GM21528 (cell line): ENCODE data around the gene SMR3B.
A peak's percentile ranks its signal among the peaks of the same experiment; 100 is the strongest.

ENCODE experiments used
- ATAC-seq: cut with Tn5 transposase; IDR thresholded peaks from one replicate; pipeline ENCODE4 v1.9.1; 2021; ENCODE audit warnings: mild to moderate bottlenecking, moderate library complexity; ENCODE audit not compliant: unreplicated experiment, low FRiP score

The SMR3B gene

DNA sequence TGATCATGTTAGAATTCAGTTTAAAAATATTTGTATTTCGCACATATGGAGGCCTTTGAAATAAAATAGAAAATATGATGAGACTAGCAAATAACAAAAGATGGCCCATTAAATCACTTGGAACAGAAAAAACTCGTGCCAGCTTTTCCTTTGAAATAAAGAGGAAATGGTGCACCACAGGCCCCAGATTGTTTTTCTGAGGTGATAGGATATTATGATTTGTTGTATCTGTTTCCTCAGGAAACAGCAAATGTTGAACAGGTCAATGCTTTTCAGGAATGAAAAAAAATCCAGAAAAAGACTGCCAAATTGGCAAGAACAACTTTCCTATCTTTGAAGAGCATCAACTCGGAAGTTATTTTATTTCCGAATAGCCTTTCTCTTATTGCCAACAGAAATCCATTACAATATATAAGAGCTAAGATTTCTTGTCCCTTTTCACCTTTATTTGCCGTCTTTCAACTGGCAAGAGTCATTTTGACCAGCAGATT lies at the start of gene SMR3B:
Gene SMR3B, plus strand, starts transcription at position 441 of the 491 bp plus-strand sequence. CDS start 1,380 bp downstream, outside the sequence.
- ATAC-seq = no peak

DNA sequence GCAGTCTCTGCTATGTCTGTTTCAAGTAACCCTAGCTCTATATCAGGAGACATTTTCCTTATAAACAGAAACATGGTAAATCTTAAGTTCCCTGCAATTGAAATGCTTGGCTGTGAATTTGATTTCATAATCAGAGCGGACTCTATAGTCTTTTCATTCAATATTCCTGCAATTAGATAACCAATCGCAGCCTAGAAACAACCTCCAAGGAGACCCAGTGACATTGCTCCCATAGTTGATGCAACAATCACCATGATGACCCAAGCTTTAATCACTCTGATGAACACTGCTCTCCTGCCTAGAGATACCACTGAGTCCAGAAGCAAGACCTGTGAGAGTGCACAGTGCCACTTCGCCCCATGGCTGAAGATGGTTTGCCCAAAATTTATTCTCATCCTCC lies 48.2 kb upstream of the SMR3B start, which contains the start of gene CABS1:
Gene CABS1, plus strand, starts transcription at position 301 of the 400 bp plus-strand sequence. Its CDS starts 59 bp downstream, at position 360.
- no peak for ATAC-seq

DNA sequence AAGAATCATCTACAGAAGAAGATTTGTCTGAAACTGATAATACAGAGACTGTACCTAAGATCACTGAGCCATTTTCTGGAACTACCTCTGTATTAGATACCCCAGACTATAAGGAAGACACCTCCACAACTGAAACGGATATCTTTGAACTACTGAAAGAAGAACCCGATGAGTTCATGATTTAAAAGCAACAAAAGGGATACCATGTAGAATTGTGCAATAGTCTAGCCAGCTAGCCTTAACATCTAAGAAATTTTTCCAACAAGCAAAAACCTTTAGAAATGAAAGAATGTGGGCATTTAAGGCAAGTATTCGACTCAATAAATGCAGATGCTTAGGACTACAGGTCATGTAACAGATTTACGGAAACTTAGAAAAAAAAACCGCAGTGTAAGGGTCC lies 46.9 kb upstream of the SMR3B start:
- no peak for ATAC-seq

DNA sequence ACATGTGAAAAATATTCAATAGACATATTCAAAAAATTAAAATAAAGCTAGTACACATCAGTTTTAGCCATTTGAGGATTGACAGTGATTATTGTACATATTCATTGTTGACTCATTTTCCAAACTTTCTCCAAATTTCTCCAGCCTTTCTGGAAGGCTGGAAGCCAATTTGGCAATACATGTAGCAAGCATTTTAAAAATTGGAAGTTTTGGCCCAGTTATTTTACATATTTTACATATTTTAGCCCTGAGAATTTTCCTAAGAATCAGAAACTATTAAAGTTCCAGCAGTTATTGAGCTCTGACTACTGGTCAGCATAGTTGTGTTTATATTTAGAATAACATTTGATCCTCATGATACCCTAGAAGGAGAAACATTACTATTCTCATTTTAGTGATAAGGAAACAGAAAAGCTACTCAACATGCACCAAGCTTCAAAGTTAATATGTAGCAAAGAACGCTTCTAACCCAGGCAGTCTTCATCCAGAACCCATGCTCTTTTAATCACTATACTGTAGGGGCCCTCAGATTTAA lies 45.0 kb upstream of the SMR3B start:
- no peak for ATAC-seq

DNA sequence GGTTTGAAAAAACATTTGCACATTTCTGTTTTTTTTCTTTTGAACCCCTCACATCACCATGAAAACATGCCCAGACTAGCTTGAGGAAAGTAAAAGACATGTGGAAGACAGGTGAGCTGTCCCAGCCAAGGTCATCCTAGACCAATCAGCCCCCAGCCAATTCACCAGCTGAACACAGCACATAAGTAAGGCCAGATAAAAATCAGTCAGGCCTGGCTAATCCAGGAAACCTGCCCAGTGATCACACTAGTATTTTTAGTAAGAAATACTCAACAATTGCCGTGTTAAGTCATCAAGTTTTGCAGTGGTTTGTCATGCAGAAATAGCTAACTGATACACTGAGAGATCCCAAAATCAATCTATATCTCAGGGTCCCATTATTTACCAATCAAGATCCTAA lies 26.7 kb upstream of the SMR3B start:
- ATAC-seq = no peak

DNA sequence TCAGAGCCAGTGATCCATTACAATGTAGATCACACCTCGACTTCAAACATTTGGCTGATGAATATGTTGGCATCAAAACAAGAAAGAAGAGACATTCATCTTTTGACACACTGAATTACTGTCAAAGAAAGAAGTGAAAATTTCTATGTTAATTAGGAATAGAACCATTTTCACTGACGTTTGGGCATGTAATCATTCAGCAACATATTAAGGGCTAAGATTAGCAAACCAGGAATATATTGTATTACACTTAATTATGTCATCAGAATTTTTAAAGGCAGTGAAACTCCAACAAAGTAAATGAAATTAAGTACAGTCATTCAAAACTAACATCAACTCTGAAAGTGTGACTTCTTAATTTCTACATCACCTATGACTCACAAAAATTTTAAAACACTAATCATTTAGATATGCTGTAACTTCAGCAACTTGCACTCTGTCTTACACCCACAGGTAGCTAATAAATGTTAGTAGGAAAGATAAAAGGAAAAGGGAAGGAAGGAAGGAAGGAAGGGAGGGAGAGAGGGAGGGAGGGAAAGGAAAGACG lies 23.7 kb upstream of the SMR3B start:
- ATAC-seq = no peak

DNA sequence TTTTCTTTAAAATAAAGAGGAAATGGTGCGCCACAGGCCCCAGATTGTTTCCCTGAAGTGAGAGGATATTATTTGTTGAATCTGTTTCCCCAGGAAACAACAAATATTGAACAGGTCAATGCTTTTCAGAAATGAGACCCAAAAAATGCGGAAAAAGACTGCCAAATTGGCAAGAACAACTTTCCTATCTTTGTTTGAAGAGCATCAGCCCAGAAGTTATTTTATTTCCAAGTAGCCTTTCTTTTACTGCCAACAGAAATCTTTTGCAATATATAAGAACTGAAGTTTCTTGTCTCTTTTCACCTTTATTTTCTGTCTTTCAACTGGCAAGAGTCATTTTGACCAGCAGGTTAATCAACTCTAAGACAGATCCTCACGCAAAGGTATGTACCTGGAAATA lies 22.5 kb upstream of the SMR3B start, which contains the start of gene SMR3A:
Gene SMR3A, plus strand, starts transcription at position 301 of the 400 bp plus-strand sequence. CDS start 1,356 bp downstream, outside the sequence.
- ATAC-seq = no peak

DNA sequence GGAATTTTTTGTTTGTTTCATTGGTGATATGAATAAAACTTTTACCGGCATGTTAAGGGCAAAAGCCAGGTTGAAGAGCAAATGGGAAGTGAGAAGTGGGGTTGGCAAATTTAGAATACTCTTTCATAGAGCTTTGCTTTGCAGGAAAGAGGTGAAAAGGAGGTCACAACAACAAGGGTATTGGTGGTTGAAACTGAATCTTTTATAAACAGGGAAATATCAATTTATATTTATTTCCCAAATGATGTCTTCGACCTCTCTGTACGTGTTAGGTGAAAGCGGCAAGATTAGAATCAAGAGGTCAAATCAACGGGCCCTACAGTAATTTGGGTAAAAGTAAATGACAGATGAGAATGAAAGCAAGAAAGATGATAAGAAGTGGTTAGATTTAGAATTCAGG lies 18.9 kb upstream of the SMR3B start:
- no peak for ATAC-seq

DNA sequence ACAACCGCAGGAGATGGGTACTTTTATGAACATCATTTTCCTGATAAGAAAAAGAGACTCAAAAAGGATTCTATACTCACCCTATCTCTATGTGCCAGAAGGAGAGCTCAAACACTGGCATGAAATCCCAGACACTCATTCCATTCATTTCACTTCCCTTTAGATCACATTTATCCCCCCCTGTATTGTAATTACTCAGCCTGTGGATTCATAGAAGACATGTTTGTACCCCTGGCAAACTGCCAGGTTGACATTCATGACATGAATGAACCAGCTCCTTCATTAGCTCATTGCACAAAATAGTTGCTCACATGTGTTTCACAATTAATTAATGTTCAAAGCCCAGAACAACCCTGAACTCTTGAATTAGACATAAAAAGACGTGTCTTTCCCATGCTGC lies 17.5 kb upstream of the SMR3B start:
- no peak for ATAC-seq

DNA sequence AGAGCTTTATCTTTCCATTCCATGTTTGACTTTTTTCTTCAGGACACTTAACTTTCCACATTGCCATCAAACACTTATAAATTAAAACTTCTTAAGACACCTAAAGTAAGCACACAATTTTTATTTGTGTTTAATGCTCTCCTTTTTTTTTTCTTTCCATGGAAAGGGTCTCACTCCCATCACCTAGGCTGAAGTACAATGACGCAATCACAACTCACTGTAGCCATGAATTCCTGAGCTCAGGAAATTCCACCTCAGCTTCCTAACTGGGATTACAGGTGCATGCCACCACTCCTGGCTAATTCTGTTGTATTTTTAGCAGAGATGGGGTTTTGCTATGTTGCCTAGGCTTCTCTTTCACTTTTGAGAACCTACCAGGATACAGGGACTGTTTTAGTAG lies 15.1 kb upstream of the SMR3B start:
- no peak for ATAC-seq

DNA sequence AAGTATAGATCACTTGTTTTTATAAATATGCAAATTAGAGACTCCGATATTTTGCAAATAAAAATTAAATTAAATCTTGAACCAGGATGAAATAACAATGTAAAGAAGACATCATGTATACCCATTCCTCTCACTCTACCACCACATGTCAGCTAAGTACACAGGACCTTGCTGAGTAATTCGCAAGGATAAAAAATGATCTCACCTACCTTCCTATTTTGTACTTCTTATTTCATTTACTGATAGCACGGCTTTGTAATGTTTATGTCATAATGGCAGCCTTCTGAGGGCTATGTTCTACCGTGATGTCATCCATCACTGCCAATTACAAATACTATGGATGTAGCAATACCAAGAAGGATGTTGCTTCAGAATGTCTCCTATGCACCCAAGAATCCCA lies 10.9 kb upstream of the SMR3B start:
- no peak for ATAC-seq

DNA sequence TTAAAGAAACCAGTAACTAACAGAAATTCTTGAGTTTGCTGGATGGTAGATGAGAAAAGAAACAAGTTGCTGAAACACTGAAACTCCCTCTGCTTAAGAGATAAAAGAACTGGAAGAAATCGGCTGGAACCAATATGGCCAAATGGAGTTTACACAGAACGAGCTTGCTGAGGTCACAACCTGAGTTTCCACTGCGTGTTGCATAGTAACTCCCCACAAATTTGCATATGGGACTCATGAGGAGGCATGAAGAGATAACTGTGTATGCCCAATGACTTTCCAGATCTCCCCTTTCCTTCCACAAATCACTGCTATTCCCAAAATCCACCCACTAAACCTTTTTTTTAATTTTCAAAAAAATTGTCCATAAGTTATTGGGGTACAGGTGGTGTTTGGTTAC lies 10.2 kb upstream of the SMR3B start:
- ATAC-seq = no peak

DNA sequence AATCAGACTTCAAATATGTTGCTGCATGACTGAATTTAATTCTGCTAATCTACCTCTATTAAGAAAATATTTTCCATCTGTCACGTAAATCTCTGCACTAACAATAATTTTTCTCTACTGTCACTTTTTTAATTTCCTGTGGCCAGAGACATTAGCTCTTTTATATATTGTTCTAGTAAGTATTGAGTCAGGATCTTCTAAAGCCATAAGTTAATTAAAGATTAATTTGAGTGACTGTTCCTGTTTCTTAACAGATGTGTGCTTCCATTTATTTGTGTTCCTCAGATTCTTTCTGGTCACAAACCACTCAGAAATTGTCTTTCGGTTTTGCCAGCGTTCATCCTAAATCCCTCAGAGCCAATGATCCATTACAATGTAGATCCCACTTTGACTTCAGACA lies 2.4 kb upstream of the SMR3B start:
- ATAC-seq = no peak

DNA sequence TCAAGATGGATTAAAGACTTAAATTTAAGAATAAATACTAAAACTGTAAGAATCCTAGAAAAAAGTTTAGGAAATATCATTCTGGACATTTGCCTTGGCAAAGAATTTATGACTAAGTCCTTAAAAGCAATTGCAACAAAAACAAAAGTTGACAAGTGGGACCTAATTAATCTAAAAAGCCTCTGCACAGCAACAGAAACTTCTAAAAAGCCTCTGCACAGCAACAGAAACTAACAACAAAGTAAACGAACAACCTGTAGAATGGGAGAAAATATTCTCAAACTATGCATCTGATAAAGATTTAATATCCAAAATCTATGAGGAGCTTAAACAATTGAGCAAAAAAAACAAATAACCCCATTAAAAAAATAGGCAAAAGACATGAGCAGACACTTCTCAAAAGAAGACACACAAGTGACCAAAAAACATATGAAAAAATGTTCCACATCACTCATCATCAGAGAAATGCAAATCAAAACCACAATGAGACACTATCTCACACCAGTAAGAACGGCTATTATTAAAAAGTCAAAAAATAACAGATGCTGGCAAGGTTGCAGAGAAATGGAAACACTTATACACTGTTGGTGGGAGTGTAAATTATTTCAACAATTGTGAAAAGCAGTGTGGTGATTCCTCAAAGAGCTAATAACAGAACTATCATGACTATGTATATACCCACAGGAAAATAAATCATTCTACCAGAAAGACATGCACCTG lies 9.3 kb downstream of the SMR3B start:
- ATAC-seq = peak; percentile 75

DNA sequence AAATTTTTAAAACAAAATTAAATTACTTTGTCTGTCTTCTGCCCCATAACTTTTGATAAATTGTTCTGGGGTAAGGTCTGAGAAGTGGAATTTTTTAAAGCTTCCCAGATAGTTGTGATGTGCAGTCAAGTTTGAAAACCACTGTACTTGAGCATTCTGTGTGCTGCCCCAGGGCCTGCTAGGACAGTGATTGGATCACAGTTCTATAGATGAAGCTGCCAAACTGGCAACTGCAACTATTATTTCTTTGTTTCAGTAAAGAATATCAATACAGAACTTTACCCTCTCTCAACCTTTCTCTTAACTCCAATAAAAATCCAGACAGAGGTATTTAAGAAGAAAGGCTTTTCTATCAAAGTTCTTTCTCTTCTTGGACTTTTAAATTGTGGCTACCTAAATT lies 14.6 kb downstream of the SMR3B start, which contains the start of gene OPRPN:
Gene OPRPN, plus strand, starts transcription at position 361 of the 400 bp plus-strand sequence. CDS start 1,346 bp downstream, outside the sequence.
- no peak for ATAC-seq

DNA sequence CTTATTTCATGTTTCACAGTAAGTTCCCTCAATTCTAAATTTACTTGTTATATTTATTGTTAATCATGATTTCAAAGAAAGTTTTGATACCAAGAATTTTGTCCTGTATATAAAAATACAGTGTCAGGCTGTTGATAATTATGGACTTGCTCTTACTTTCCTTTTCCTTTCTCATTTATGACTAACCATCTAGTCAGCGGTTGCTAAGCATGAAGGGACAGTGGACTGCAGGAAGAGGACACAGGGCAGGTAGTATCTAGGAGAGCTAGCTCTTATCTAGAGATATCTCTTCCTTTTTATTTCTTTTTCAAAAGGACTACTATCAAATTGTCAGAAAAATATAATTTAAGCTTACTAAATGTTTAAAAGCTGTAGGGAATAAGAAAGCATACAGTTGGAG lies 16.4 kb downstream of the SMR3B start:
- ATAC-seq = no peak

DNA sequence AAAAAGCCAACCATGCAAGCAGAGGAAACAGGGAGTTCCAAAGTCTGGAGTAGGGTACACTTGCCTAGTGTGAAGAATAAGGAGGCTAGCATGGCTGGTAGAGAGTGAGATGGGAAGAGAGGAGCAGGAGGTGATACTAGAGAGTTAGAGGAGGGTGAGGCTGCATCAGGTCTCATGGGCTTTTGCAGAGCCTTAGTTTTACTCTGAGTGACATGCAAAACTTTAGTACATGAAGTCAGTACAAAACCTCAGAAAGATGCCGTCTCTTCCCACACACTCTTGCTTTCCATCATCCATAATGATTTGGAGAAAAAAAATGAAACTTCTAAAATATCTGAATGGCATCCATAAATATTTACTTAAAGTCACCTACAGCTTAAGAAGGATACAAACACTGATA lies 19.8 kb downstream of the SMR3B start:
- no peak for ATAC-seq

DNA sequence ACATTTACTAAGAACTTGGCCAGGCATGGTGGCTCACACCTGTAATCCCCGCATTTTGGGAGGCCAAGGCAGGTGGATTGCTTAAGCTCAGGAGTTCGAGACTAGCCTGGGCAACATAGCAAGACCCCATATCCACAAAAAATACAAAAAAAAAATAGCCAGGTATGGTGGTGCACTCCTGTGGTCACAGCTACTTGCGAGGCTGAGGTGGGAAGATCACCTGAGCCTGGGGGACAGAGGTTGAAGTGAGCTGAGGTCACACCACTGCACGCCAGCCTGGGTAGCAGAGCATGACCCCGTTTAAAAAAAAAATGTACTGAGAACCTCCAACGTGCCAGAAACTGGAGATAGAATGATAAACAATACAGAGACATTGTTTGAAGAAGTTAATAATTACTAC lies 22.8 kb downstream of the SMR3B start:
- ATAC-seq = peak; percentile 47

DNA sequence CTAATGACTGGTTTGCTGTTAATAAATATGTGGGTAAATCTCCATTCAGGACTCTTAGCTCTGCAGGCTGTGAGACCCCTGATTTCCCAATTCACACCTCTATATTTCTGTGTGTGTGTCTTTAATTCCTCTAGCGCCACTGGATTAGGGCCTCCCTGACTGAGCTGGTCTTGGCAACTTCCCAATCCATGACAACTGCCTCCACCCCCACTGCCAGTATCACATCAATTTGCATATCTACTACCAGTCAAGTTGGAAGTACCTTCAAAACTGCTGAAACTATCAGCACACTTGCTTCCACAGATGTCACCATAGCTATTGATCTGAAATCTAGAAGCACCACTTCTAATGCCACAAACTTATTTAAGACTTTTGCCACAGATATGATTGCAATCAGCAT lies 42.4 kb downstream of the SMR3B start:
- no peak for ATAC-seq

DNA sequence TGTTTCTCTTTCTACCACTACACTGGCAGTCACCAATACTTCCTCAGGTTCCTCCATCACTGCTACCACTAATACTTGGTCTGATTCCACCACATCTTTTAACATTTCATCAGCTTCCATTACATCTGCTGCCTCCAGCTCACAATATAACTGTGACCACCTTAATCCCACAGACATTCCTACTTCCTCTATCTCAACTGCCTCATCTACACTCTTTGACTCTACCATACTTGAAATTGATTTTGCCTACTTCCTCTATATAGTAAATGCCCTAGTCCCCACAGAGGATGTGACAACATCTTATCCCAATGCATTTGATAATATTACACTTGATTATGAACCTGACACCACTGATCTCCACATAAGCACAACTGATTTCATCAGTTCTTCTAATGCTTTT lies 43.9 kb downstream of the SMR3B start:
- ATAC-seq = no peak

DNA sequence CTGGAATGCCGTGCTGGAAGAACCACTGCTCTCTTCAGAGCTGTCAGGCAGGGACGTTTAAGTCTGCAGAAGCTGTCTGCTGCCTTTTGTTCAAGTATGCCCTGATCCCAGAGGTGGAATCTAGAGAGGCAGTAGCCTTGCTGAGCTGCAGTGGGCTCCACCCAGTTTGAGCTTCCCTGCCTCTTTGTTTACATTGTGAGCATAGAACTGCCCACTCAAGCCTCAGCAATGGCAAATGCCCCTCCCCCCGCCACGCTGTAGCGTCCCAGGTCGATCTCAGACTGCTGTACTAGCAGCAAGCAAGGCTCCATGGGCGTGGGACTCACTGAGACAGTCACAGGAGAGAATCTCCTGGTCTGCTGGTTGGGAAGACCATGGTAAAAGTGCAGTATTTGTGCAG lies 54.3 kb downstream of the SMR3B start:
- no peak for ATAC-seq
